Cardiac muscle cell (in vitro differentiated cells and primary cell): ENCODE data around the gene SYNE2. TPM values are rescaled to one million over a fixed set of nuclear protein-coding genes. Genes with fewer than 3 reads are reported as not detected.

Experiments used
- DNase-seq, 2 donors: peaks; one replicate each; pipeline versions ENCODE4 v3.0.0 to v3.0.0-alpha.2; 2010 to 2017; ENCODE audit warnings: low read depth in 1 of 2, low spot score in 1 of 2
- H3K27ac ChIP-seq: fragments of 200-600 bp; sonication (generic); 2 replicates; pipeline ENCODE4 v1.5.1; 2016
- H3K27me3 ChIP-seq: fragments of 200-600 bp; sonication (generic); 2 replicates; pipeline ENCODE4 v1.6.0; 2016; ENCODE audit warnings: control low read depth
- H3K36me3 ChIP-seq: fragments of 200-600 bp; sonication (generic); 2 replicates; pipeline ENCODE4 v1.5.1; 2016; ENCODE audit warnings: control low read depth
- H3K4me1 ChIP-seq: fragments of 200-600 bp; sonication (generic); 2 replicates; pipeline ENCODE4 v1.8.1; 2017; ENCODE audit warnings: low read depth, mild to moderate bottlenecking, mixed run types
- H3K4me3 ChIP-seq: fragments of 200-600 bp; sonication (generic); 2 replicates; pipeline ENCODE4 v1.5.1; 2016; ENCODE audit warnings: mild to moderate bottlenecking
- H3K9me3 ChIP-seq: fragments of 200-600 bp; sonication (generic); 2 replicates; pipeline ENCODE4 v1.5.1; 2017; ENCODE audit warnings: low read depth, mild to moderate bottlenecking, control low read depth
- polyA plus RNA-seq: library from polyadenylated mRNA; unstranded; fragments of >200 nt; fragmentation: Nextera tagmentation; extraction: Ambion mirVana; gene quantifications from 2 replicates; pipeline ENCODE4 v1.2.1, GENCODE V29; 2016
- total RNA-seq: library from RNA; depleted of rRNA; stranded (reverse); fragments of >200 nt; gene quantifications from 2 replicates; pipeline ENCODE4 v1.2.3, GENCODE V29; 2016
- TF ChIP-seq, protein P1 (sequence below): IDR thresholded peaks from 2 replicates; pipeline ENCODE4 v1.5.1; 2012; ENCODE audit warnings: low read depth, mild to moderate bottlenecking, low read length

Gene SYNE2
- total and polyA plus RNA-seq, 2 experiments from 2014 or later = 36.0 to 95.2 TPM

DNA sequence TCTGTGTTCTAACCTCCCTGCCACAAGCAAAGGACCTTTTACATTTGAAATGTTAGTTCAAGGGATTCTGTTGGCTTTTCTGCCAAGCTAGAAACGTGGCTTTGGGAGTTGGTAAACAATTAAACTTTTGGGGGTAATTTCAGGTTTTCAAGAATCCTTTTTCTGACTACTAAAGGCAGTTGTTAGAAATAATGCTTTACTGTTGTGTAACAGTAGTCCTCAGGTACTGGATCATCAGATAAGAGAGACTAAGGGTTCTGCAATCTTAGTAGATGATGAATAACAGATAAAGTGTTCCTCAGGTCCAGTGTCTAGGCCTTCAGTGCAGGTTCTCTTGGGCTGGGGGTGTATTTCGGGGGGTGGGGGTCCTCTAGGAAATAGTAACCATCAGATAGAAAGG is 192.3 kb downstream of the SYNE2 start:
- H3K4me3 ChIP-seq = no peak overlapping the region
- H3K27ac ChIP-seq = no peak overlapping the region
- no peaks in the 10 kb centered on the region for H3K4me1 ChIP-seq
- DNase-seq = no peak
- TF ChIP-seq, protein P1, sequence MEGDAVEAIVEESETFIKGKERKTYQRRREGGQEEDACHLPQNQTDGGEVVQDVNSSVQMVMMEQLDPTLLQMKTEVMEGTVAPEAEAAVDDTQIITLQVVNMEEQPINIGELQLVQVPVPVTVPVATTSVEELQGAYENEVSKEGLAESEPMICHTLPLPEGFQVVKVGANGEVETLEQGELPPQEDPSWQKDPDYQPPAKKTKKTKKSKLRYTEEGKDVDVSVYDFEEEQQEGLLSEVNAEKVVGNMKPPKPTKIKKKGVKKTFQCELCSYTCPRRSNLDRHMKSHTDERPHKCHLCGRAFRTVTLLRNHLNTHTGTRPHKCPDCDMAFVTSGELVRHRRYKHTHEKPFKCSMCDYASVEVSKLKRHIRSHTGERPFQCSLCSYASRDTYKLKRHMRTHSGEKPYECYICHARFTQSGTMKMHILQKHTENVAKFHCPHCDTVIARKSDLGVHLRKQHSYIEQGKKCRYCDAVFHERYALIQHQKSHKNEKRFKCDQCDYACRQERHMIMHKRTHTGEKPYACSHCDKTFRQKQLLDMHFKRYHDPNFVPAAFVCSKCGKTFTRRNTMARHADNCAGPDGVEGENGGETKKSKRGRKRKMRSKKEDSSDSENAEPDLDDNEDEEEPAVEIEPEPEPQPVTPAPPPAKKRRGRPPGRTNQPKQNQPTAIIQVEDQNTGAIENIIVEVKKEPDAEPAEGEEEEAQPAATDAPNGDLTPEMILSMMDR = no peak
- H3K27me3 ChIP-seq = no peaks in the 10 kb centered on the region
- no peaks in the 10 kb centered on the region for H3K36me3 ChIP-seq
- H3K9me3 ChIP-seq = no peaks in the 10 kb centered on the region

DNA sequence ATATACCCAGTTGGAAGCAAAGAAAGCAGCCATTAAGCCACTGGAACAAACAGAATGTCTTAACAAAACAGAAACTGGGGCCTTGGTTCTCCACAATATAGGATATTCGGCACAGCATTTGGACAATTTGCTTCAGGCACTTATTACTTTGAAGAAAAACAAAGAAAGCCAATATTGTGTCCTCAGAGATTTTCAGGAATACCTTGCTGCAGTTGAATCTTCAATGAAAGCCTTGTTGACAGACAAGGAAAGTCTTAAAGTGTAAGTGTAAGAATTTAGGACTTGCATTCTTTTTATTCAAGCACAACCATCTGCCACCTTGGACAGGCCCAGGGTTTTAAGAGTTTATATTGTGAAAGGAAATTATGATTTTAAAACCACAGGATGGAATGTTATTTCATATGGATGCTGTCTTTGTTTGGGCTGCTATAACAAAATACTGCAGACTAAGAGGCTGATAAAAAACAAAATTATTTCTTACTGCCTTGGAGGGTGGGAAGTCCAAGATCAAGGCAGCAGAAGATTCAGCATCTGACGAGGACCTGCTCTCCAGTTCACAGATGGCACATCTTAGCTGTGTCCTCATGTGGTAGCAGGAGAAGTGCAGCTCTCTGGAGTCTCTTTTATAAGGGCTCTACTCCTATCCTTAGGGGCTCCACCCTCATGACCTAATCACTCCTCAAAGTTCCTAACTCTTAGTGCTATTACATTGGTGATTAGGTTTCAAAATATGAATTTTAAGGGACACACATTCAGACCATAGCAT is 197.0 kb downstream of the SYNE2 start:
- Histone ChIP-seq H3K4me1 (peaks cover 6% of the 10 kb centered on the region), H3K27me3 (no peaks in the 10 kb centered on the region), H3K4me3 (no peak overlapping the region), H3K36me3 (no peaks in the 10 kb centered on the region), H3K27ac (no peak overlapping the region), H3K9me3 (no peaks in the 10 kb centered on the region)
- TF ChIP-seq, protein P1 = no peak
- DNase-seq = no peak

DNA sequence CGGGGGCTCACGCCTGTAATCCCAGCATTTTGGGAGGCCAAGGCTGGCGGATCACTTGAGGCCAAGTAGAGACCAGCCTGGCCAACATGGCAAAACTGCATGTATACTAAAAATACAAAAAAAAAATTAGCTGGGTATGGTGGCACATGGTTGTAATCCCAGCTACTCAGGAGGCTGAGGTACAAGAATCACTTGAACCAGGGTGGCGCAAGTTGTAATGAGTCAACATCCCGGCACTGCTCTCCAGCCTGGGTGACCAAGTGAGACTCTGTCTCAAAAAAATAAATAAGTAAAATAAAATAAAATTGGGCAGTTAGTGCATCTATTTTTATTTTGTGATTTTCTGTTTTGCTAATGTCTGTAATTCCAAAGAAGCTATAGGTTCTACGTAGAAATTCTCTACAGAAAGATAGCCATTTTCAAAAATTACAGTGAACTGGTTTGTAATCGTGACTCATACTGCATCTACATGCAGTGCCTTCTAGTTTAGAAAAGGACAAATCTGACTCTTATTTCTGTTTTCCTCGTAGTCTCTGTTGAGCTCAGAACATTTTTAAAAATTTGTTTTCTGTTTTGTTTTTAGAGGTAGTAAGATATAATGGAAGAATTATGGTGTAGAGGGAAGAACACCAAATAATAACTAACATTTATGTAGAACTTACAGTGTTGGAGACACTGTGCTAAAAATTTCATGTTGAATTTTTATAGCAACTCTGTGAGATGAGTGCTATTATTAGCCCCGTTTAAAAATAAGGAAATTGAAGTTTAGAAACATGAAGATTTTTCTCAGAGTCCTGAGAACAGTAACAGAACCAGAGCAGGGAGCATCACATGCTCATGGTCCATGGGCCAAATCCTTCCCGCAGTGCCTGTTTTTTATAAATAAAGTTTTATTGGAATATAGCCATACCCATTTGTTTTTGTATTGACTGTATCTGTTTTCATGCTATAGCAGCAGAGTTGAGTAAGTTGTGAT is 201.2 kb downstream of the SYNE2 start:
- H3K27me3 ChIP-seq = no peaks in the 10 kb centered on the region
- H3K4me3 ChIP-seq = no peak overlapping the region
- no peaks in the 10 kb centered on the region for H3K9me3 ChIP-seq
- peaks cover 6% of the 10 kb centered on the region for H3K4me1 ChIP-seq
- peaks cover 5% of the 10 kb centered on the region for H3K36me3 ChIP-seq
- no peak for DNase-seq
- no peak overlapping the region for H3K27ac ChIP-seq
- TF ChIP-seq, protein P1 = no peak

DNA sequence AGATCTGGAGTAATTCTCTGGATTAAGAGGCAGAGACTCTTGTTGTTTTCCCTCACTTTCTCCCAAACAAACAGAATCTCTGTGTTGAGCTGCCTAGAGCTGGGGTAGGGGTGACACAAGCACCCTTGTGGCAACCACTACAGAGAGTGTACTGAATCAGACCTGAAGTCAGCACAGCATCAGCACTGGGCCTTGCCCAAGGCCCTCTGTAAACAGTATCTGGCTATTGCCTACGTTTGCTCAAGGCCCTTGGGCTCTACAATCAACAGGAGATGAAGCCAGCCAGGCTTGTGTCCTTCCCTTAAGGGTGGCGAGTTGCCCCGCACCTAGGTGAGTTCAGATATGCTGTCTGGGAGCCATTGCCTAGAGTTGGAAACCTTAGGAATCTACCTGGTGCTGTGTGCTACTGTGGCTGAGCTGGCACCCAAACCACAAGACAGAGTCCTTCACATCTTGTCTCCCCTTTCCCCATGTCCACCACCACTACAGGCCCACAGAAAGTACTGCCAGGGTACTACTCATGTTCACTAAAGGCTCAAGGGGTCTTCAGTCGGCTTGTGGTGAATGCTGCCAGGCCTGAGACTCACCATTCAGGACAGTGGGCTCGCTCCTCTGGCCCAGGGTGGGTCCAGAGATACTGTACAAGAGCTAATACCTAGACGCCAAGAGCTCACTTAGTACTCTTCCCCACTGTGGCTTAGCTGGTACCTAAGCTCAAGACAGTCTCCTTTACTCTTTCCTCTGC is 206.8 kb downstream of the SYNE2 start:
- Histone ChIP-seq H3K27me3 (no peaks in the 10 kb centered on the region), H3K4me1 (no peaks in the 10 kb centered on the region), H3K36me3 (peaks cover 5% of the 10 kb centered on the region), H3K9me3 (no peaks in the 10 kb centered on the region), H3K4me3 (no peak overlapping the region), H3K27ac (no peak overlapping the region)
- DNase-seq = no peak
- TF ChIP-seq, protein P1 = no peak

DNA sequence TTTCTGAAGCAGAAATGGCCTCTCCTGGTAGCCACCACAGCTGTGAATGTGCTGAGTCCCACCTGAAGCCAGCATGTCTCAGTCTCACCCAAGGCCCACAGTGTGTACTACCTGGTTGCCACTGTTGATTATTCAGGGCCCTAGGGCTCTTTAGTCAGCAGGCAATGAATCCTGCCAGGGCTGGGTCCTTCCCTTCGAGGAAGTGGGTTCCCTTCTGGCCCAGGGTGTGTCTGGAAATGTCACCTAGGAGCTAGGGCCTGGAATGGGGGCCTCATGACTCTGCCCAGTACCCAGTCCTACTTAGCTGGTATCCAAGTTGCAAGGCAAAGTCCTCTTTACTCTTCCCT is 207.4 kb downstream of the SYNE2 start:
- peaks cover 5% of the 10 kb centered on the region for H3K36me3 ChIP-seq
- no peak overlapping the region for H3K27ac ChIP-seq
- no peaks in the 10 kb centered on the region for H3K4me1 ChIP-seq
- no peaks in the 10 kb centered on the region for H3K9me3 ChIP-seq
- H3K27me3 ChIP-seq = no peaks in the 10 kb centered on the region
- DNase-seq = no peak
- TF ChIP-seq, protein P1 = no peak
- H3K4me3 ChIP-seq = no peak overlapping the region
